Amniotic stem cell (primary cell): ENCODE results near the gene TEKTIP1.
"Not testable (repeated sequence)": the region's sequence is repeated elsewhere in the genome, so short reads cannot be mapped to it uniquely, and the experiment has no call there.

Experiments
- DNase-seq: peaks from one replicate; lab custom pipeline; 2025; lab: John Stamatoyannopoulos, UW

The TEKTIP1 gene

DNA sequence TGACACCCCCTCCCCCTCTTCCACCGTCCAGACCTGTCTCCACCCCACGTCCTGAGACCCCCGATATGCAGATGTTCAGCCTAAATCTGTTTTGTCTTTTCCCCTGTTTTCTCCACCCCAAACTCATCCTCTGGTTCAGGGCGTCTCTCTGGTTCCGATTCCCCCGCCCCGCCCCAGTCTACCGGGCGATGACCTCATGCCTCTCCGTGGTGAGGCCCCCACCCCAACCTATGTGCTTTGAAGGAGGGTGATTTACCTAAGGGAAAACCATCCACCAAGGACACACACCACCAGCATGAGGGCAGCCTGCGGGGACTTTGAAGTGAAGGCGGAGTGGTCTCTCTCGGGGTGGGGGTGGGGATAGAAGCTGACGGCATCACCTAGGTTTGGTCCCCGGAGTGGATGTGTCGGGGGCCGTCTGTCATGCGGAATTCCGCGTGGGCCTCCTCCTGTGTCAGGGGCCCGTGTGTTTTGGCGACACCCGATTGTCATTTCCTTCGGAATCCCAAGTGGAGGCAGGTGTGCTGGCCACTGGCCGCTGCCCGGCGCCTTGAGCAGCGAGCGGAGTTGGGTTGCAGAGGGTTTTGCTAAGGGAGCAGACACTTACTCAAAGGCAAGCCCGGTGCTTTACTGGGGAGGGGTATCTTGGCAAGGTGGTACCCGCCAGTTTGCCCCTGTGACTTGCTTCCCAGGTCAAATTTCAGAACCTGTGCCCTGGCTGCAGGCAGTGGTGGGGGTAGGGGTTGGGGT lies 31.4 kb upstream of the TEKTIP1 start:
- DNase-seq, result no peak

DNA sequence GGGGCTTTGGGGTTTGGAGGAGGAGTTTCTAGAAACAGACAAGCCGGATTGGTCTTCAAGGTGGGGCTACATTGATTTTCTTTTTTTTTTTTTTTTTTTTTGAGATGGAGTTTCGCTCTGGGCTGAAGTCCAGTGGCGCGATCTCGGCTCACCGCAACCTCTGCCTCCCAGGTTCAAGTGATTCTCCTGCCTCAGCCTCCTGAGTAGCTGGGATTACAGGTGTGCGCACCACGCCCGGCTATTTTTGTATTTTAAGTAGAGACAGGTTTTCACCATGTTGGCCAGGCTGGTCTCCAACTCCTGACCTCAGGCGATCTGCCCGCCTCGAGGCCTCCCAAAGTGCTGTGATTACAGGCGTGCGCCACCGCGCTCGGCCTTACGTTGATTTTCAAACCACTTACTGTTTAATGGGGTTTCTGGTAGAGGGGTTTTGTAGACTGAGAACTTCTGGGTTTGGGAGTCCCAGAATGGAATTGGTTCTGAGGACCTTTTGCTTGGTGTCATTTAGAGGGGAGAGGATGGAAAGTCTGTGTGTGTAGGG lies 30.8 kb upstream of the TEKTIP1 start:
- not testable (repeated sequence) for DNase-seq

DNA sequence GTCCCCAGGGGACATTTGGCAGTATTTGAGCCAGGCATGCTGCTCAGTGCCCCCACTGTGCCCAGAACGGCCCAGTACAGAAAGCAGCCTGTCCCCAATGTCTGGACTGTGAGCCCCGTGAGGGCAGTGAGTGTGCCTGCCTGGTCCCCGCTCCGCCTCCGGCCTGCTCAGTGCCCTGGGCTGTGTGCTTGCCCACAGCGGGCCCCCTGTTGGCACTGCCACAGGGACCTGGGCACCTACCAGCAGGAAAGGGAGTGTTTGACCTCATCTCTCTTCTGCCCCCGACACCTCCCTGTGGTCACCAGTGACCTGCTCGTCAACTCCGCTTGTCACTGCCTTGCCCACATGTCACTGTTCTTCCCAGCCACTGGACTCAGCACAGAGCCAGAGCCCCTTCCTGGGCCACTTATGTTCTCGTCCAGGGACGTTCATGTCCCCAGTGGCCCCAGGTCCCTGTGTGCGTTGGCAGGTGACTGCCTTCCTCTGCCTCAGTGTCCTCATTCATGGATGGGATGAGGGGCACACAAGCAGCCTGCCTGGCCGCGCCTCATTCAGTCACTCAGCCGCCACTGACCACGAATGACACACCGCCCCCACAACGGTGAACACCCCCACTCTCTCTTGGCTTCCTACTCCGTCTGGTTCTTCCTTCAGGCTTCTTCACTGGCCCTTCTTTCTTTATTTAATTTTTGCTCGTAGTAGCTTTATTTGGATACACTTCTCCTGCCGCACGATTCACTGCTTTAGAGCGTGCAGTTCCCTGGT lies 30.0 kb upstream of the TEKTIP1 start:
- DNase-seq, result no peak

DNA sequence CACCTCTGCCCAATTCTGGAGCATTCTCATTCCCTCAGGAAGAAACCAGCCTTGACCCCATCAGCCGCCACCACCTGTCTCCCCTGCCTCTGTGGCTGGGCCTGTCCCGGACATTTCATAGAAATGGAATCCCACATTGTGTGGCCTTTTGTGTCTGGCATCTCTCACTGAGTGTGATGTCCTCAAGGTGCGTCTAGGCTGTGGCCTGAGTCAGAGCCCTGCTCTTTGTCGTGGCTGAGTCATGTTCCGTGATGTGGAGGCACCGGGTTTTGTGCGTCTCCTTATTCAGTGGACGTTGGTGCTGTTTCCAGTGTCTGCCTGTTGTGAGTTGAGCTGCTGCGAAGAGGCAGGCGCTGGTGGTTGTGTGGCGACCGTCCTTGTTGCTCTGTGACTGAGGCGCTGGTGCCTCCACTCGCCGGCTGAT lies 29.4 kb upstream of the TEKTIP1 start:
- no peak for DNase-seq

DNA sequence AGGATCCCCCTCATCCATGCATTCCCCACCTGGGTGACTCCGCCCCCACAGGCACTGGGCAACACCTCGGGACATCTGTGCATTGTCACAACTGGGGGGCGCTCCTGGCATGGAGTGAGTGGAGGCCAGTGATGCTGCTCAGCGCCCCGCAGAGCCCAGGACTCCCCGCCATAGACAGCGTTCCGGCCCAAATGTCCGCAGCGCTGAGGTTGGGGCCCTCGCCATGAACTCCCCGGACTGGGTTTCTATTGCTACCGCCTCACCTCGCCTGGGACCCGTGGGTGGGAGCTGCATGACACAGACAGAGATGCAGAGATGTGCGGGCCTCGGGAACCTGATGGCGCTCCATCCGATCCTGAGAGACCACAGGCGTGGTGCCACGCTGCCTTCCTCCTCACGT lies 28.2 kb upstream of the TEKTIP1 start:
- DNase-seq, result no peak

DNA sequence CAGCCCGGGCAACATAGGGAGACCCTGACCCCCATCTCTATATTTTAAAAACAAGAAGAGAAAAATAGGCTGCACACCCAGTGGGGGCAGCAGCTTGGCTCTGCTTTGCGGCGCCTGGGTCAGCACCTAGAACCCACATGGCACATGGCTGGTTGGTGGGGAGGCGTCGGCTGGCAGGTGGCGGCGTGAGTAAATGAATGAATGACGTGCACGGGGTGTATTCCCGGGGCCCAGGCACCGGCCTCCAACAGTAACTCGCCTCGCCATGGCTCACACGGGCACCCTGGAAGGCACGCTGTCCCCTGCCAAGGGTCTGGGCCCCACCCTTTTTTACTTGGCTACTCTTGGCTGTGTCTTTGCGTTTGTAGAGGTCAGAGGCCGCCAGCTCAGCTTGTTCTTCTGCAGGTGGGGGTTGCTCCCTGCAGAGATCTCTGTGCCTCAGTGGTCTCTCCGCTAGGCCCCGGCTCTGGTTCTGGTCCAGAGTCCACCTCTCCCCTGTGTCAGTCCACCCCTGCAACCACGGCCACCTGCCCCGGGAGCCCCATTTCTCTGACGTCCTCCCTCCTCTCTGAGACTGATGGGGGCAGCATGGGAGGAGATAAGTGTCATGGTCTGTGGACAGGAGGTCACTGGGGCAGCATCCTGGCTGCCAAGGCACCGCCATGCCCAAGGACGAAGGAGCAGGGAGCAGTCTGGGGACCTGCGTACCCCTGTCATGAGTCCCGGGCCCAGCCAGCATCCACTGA lies 27.3 kb upstream of the TEKTIP1 start:
- no peak for DNase-seq

DNA sequence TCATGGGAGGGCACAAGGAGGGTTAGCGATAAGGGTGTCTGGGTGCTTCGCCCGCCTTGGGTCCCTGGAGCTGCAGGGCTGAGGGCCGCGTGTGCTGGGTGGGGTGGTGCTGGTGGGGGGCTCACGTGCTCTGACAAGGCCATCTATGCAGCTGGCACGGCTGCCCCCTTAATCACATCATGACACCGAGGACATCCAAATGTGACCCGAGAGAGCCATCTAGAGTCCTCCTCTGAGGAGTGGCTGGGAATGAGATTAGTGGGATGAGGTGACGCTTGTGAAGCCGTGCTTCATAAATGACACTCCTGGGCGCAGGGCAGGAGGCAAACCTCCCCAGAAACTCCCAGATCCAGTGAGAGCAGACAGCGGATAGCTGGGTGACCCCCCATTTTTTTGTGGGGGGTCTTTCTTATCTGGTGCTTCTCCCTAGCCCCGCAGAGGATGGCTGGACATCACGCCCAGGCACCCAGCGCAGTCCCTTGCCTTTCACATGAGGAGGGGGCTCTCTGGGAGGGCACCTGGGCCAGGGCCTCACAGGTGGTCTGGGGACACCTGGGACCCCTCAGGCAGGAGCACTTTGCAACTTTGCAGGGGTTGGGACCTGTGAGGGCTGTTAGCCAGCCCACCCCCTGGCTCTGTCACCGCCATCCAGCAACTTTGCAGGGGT lies 26.3 kb upstream of the TEKTIP1 start:
- DNase-seq, result no peak

DNA sequence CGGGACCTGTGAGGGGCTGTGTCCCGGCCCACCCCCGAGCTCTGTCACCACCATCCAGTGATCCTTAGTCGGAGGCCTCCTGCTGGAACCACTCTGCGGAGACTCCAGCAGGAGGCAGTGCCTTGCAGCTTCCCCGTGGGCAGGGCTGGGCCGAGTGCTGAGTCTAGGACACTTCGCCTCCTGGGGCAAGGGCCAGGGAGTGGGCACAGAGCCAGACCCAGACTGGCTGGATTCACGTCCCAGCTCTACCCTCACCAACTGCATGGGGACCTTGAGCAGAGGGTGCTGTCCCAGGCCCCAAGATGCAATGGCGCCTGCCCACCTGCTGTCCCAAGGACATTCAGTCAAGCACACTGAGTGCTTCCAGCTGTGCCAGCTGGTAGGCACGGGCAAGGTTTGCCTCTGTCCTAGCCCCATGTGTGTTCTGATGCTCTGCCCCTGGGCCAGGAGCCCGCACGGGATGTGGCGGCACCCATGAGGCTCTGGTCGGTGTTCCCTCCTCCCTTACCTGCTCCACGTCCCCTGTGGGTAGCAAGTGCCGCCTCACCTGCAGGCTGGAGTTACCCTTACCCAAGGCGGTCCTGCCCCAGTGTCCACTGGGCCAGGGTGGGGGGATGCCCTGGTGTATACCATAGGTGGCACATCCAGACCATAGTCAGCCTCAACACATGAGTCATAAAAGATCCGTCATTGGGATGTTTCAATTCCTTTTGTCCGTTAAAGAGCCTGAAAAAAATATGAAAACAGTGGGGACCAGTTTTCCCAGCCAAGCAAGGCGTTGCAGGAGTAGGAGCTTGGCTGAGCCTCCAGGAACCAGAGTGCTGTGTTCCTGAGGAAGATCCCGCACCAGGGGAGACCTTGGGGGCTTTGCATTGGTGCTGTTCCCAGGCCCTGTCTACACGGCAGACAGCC lies 25.5 kb upstream of the TEKTIP1 start:
- DNase-seq, result no peak

DNA sequence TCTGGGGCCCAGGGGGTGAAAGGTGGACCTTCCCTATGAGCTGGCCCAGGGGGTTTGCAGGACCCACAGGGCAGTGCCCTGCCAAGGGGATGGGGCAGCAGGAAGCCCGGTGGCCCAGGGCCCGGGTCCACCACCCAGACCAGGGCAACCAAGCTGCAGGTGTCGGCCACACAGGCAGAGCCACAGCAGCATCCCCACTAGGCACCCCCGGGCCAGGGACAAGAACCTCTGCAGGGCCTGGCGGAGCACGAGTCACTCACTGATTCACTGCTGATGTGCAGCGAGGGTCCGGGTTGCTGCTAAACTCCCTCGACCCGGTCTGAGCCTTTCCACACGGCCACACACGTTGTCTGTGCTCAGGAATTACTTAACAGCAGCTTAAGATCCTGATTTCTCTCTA lies 24.0 kb upstream of the TEKTIP1 start:
- no peak for DNase-seq

DNA sequence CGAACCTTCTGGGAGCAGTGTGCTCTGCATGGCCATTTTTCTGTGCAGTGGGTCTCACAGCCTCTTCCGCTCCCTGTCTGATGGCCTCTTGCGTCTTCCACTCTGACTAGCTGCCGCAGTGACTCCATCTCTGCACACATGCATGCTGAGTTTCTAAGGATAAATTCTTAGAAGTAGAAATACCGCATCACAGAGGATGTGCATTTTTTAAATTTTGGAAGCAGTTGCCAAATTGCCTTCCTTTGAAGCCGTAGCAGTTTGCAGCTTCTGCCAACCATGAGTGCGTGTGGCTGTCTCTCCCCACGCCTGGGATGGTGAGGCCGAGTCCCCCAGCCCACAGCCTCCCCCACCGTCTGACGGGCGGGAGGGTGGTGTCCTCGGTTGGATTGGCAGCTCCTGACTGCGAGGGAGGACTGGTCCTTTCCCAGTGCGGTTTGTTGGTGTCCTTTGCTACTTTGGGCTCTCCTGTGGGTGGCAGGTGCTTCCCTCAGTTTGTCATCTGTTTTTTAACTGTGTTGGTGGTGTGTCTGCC lies 23.0 kb upstream of the TEKTIP1 start:
- no peak for DNase-seq

DNA sequence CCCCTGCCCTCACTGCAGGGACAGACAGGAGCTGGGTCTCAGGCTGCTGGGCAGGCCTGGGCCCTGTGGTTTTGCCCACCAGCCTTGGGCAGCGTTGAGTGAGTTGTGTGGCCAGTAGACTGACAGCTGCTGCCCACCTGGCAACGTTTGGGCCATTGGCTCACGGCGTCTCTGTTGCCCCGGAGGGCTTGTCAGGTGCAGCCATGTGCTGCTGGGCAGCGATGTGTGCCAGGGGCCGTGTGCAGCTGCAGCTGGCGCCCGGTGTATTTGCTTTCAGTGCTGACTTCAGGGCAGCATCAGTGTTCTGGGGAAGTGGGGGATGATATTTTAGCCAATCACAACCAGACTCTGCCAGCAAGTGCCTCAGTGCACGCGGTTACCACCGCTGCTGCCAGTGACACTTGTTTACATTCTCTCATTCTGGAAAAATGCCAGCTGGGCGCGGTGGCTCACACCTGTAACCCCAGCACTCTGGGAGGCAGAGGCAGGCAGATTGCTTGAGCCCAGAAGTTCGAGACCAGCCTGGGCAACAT lies 22.2 kb upstream of the TEKTIP1 start:
- DNase-seq, result no peak

DNA sequence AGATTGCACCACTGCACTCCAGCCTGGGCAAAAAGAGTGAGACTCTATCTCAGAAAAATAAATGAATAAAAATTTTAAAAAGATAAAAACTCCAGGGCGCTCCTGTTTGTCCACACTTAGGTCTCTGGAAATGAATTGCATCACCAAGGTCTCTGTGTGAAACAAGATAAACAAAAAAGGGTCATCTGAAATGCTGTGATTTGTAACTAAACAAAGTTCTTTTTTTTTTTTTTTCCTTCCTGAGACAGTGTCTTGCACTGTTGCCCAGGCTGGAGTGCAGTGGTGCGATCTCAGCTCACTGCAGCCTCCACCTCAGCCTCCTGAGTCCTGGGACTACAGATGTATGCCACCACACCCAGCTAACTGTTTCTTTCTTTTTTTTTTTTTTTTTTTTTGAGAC lies 21.3 kb upstream of the TEKTIP1 start:
- no peak for DNase-seq

DNA sequence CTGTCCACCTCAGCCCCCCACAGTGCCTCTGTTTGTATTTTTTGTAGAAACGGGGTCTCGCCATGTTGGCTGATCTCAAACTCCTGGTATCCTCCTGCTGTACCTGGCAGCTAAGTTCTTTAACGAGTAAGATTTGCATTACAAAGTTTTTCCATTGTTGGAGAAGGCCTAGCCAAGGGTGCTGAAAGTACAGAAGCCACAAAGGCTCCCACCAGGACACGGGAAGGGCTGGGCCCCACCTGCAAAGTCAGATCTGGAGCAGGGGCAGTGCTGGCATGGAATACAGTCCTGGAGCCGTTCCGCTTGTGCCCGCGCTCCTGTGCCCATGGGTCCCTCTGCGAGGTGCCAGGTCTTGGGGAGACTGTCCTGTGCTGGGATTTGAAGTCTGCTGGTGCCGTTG lies 20.7 kb upstream of the TEKTIP1 start:
- no peak for DNase-seq

DNA sequence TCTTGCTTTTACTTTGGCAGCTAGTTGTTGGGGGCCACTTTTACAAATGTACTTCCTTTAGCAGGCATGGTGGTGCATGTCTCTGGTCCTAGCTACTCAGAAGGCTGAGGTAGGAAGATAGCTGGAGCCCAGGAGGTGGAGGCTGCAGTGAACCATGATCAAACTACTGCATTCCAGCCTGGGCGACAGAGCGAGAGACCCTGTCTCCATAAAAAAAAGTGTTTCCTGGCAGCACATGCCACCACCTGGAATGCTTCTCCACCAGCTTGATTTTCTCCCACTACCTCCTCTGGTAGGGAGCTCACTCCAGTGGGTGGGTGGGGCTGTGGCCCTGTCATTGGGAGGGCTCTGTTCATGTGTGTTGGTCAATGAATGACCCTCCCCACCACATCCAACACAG lies 20.3 kb upstream of the TEKTIP1 start:
- DNase-seq, result no peak

DNA sequence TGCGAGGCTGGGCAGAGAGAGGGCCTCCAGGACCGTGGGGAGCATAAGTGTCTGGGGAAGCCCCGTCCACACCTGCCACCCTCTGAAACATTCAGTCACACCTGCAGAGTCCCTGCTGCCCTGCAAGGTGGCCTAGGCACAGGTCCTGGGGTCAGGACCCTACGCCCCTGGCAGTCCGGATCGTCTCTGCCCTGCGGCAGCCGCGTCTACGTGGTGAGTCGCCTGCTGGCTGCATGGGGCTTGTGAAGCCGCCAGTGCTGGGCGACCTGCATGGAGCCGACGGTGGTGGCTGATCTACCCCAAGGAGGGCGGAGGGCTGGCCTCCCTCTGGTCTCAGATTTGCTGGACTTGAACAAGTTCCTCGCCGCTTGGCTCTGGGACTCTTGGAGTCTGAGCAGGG lies 19.8 kb upstream of the TEKTIP1 start:
- no peak for DNase-seq

DNA sequence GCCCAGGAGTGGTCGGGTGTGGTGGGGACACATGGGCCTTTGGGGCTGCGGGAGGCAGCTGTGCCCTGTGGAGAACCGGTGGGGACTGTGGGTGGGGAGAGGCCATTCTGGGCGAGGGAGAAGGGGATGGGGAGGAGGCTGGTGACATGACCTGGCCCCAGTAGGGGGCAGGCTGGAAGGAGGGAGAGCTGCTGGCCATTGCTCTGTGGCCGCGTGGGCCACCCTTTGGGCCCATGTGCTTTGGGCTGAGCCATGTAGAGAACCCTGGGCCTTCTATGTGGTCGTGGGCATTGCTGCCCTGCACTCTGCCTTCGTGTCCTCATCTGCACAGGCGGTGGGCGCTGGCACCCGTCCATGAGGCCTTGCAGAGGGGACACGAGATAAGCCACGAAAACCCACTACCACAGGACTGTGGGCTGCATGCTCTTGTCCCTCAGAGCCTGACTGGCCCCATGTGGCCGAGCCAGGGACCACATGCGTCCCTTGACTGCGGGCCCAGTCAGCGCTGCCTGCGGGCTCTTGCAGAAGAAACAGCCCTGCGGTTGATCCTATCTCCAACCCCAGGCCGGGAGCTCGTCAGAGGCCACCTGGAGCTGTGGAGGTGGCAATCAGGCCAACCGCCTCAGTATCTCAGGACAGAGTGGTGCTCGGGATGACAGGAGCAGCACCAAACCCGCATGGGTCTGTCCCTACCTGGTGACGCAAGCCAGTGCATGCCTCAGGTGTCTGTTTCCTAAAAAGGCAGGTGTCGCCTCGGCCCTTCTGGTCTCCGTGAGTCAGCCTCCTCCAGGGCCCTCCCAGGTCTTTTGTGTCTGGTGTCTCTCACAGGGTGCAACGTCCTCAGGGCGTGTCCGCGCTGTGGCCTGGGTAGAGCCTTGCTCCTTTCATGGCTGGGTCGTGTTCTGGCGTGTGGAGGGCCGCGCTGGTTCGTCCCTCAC lies 18.5 kb upstream of the TEKTIP1 start:
- no peak for DNase-seq

DNA sequence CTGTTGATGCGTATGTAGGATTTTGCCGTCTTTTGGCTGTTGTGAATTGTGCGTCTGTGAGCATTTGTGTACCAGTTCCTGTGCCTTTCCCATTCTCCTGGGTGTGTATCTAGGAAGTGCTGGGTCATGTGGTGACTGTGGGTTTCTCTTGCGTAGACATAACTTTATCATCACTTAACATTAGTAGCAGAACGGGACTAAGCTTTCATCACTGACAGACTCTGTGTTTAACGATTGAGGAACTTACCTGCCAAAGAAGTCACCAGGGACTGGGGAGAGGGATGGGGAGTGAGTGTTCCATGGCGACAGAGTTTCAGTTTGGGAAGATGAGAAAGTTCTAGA lies 17.9 kb upstream of the TEKTIP1 start:
- no peak for DNase-seq

DNA sequence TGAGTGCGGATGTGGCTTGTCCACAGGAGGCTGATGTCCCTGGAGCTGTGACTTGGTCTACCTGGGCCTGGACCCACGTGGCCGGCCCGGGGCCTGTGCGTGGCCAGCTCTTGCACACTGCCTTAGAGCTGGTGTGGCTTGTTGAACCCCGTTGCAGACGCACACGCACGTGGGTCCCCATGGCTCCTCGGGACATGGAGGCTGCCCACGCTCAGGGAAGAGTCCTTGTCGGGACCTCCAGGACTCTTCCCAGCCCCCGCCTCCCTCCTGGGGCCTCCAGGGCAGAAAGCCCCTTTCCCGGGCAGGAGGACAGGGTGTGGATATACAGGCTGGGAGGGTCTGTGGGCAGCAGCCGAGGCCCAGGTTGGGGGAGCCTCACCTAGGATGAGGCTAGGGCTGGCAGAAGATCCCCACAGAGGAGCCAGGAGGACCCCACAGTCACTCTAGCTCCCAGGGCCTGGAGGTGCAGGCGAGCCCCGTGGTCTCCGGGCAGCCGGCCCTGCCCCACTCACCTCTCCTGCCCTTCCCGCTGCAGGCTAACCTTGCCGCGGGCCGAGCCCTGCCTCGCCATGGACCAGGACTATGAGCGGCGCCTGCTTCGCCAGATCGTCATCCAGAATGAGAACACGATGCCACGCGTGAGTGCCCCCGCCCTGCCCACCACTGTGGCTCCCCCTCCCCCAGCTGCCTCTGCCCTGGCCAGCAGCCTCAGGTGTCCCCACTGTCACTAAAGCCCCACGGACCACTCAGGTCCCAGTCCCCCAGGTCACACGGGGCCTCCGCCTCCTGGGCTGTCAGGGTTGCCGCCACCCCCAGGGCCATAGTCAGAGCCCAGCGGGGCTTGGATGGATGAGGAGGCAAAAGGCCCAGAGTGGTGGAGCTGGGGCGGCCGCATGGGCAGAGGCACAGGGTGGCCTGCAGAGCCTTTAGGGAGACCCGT lies 16.3 kb upstream of the TEKTIP1 start:
- no peak for DNase-seq
